Heart left ventricle (tissue), 16 donors: ENCODE measurements around the gene NGEF. TPM values are rescaled to one million over a fixed set of nuclear protein-coding genes. Genes with fewer than 3 reads are reported as not detected.

ENCODE experiments used
- ATAC-seq, 4 donors: fragments of 200-7000 bp; cut with Tn5 transposase; one replicate each; pipeline ENCODE4 v1.9.1; 2020 to 2022; ENCODE audit warnings: moderate library complexity in 4 of 4, mild to moderate bottlenecking in 3 of 4, moderate number of reproducible peaks in 1 of 4
- DNase-seq, 5 donors: peaks; one replicate each; pipeline ENCODE4 v3.0.0-alpha.2; 2020
- H3K27ac ChIP-seq, 12 donors: fragments of 200-600 bp; sonication (generic) in 4 of 12; one replicate each; pipeline versions ENCODE4 v1.5.0 to v1.8.0; 2016 to 2022; ENCODE audit warnings: mild to moderate bottlenecking in 2 of 12
- H3K27me3 ChIP-seq, 9 donors: fragments of 200-600 bp; sonication (generic) in 2 of 9; one replicate each; pipeline versions ENCODE4 v1.5.1 to v1.8.0; 2016 to 2022; ENCODE audit warnings: mild to moderate bottlenecking in 3 of 9
- H3K36me3 ChIP-seq, 9 donors: fragments of 200-600 bp; sonication (generic) in 2 of 9; one replicate each; pipeline versions ENCODE4 v1.5.0 to v1.8.0; 2018 to 2022; ENCODE audit warnings: mild to moderate bottlenecking in 2 of 9
- H3K4me1 ChIP-seq, 12 donors: fragments of 200-600 bp; sonication (generic) in 4 of 12; one replicate each; pipeline versions ENCODE4 v1.5.0 to v1.8.0; 2016 to 2022; ENCODE audit warnings: mild to moderate bottlenecking in 3 of 12
- H3K4me3 ChIP-seq, 12 donors: fragments of 200-600 bp; sonication (generic) in 4 of 12; one replicate each; pipeline versions ENCODE4 v1.5.0 to v1.8.0; 2017 to 2022; ENCODE audit warnings: mild to moderate bottlenecking in 9 of 12, moderate library complexity in 4 of 12
- H3K9me3 ChIP-seq, 12 donors: fragments of 200-600 bp; sonication (generic) in 4 of 12; one replicate each; pipeline versions ENCODE4 v1.5.0 to v1.8.0; 2016 to 2022; ENCODE audit warnings: mild to moderate bottlenecking in 1 of 12
- POLR2A ChIP-seq, 2 donors: fragments of 450-650 bp; IDR thresholded peaks; one replicate each; pipeline ENCODE4 v1.6.1; 2017; ENCODE audit warnings: antibody characterized with exemption in 2 of 2, mild to moderate bottlenecking in 2 of 2, moderate library complexity in 2 of 2
- WGBS, 4 donors: extraction: QIAGEN DNeasy Blood & Tissue Kit in 2 of 4; methylation state at CpG; one replicate each; pipeline versions ENCODE4 v1.1.5 to v1.1.7; 2013 to 2018; 5-methylcytosine and 5-hydroxymethylcytosine counted together
- intact Hi-C, 10 donors: fragments of 100-400 bp; cut with DNase I; formaldehyde crosslinking; loops; one replicate each; pipeline versions ENCODE4 v1.11.1 to v1.14.2; 2022
- polyA plus RNA-seq, 2 donors: library from polyadenylated mRNA; stranded (reverse); fragments of 200-250 nt; gene quantifications; one replicate each; pipeline ENCODE4 v1.2.3, GENCODE V29; 2013
- total RNA-seq, 9 donors: library from RNA; depleted of rRNA in 2 of 9; stranded (reverse); fragments of >200 nt in 2 of 9; fragmentation: NEBNext Ultra II Directional in 3 of 9; extraction: Animal tissue kit (Norgen Biotek cat#: 25700) in 3 of 9; gene quantifications; one replicate each; pipeline versions ENCODE4 v1.1.0 to v1.2.4, GENCODE V29; 2016 to 2023
- TF ChIP-seq, protein P1 (sequence below), 12 donors: fragments of 200-600 bp; sonication (generic) in 4 of 12; IDR thresholded peaks; one replicate each; pipeline versions ENCODE4 v1.5.0 to v1.8.0; 2018 to 2022; ENCODE audit warnings: antibody characterized with exemption in 12 of 12, mild to moderate bottlenecking in 5 of 12
- donor health status: ischemic (EF 13 %, LVEDD 7.1; RV severe dilation, severe dysfunction).
- donor health status: healthy with polysubstance abuse.
- donor health status: DM: no; HTN: yes; CAD: no.
- donor health status: DM: no; HTN: no; CAD: no.
- donor health status: ischemic (EF 25% LVEDD 6.9; RV normal size, moderate dysfunction).
- donor health status: ischemic (EF 25% LVEDD 5.7; RV mildly dilated, moderate dysfunction).
- donor health status: healthy.
- donor health status: DM: yes; HTN: yes; CAD: no.
- donor health status: ischemic (EF 35%, LVEDD 5.7; RV mildly dilated, moderate dysfunction).
- donor health status: nonischemic (EF 11% LVEDD 7.7; RV severe dilation, severe dysfunction).
- donor health status: DM: yes; HTN: yes; CAD: no.
- donor health status: PGD.
- donor health status: ischemic (EF 29% LVEDD 5.4; RV normal size, mild dysfunction).
- donor health status: nonischemic (EF 23%, LVEDD 6.1; RV moderate dilation, normal function).

The NGEF gene
- total and polyA plus RNA-seq, 11 donors: 0.15 to 0.62 (median 0.42) TPM; not detected in 4

DNA sequence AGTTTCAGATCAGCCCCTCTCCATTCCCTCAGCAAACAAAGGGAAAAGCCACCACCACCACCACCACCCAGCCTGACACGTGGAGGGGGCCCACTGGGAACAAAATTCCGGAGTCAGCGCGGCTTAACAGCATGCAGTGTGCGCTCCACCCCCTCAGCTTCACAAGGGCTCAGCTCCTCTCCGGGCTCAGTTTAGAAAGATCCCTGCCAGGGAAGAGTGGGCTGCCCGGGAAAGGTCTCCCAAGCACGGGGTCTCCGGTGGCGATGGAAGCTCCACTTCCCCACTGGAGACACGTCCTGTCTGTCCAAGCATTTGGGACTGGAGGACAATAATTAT lies 87.3 kb downstream of the NGEF start:
- WGBS, 4 donors: 24 to 39% (median 34%) methylated on average over 10 to 11 of the region's 11 CpGs
- TF ChIP-seq, protein P1, sequence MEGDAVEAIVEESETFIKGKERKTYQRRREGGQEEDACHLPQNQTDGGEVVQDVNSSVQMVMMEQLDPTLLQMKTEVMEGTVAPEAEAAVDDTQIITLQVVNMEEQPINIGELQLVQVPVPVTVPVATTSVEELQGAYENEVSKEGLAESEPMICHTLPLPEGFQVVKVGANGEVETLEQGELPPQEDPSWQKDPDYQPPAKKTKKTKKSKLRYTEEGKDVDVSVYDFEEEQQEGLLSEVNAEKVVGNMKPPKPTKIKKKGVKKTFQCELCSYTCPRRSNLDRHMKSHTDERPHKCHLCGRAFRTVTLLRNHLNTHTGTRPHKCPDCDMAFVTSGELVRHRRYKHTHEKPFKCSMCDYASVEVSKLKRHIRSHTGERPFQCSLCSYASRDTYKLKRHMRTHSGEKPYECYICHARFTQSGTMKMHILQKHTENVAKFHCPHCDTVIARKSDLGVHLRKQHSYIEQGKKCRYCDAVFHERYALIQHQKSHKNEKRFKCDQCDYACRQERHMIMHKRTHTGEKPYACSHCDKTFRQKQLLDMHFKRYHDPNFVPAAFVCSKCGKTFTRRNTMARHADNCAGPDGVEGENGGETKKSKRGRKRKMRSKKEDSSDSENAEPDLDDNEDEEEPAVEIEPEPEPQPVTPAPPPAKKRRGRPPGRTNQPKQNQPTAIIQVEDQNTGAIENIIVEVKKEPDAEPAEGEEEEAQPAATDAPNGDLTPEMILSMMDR (IDR thresholded peaks at IDR 0.05): no peak
- TF ChIP-seq POLR2A (IDR thresholded peaks at IDR 0.05): no peak

DNA sequence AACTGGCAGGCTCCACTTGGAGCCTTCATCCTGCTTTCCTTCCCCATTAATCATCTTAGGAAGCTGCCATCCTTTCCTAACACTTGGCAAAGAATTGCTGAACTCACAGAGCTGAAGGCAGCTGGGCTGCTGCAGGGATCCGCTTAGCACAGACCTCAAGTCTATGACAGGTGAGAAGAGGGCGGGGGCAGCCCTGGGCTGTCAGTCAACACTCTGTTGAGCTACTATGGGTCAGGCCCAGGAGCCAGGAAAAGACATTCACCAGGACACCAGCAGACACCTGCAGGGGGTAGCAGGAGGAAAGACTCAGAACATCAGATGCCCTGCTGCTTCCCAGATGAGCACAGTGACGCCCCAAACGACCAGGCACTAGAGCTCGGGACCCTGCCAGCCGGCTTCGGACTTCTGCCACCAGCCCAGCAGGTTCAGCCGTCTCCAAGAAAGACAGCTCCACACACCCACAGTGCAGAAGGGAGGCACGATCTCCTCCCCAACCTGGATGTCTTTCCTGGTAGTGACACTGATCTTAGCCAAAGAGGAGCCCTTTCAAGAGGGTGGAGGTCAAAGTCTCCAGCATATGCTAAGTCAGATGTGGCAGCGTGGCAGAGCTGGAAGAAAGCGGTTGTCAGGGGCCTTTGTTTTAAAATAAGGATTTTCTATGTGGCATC lies 87.8 kb downstream of the NGEF start:
- ATAC-seq (no peak), DNase-seq (no peak)
- TF ChIP-seq, protein P1 (IDR thresholded peaks at IDR 0.05): no peak
- no peak for TF ChIP-seq POLR2A (IDR thresholded peaks at IDR 0.05)
- Histone ChIP-seq H3K36me3 (no peaks in the 10 kb centered on the region), H3K27me3 (peaks cover 21 to 77% (median 46%) of the 10 kb centered on the region in 9 donors), H3K4me3 (no peak overlapping the region), H3K27ac (no peak overlapping the region), H3K9me3 (peaks cover 0 to 7% (median 0%) of the 10 kb centered on the region in 12 donors), H3K4me1 (peaks cover 0 to 25% (median 10%) of the 10 kb centered on the region in 12 donors)
- intact Hi-C loops: no loop called here
- 13 to 31% (median 19%) methylated on average over 3 to 11 of the region's 11 CpGs for WGBS, 4 donors

More for the DNA sequence above, 87.3 kb downstream of the NGEF start:
- H3K9me3 ChIP-seq: peaks cover 0 to 7% (median 0%) of the 10 kb centered on the region in 12 donors
- DNase-seq: no peak
- H3K36me3 ChIP-seq: no peaks in the 10 kb centered on the region
- ATAC-seq: no peak
- no peak overlapping the region for H3K27ac ChIP-seq
- intact Hi-C loops: no loop called here
- H3K27me3 ChIP-seq: peaks cover 21 to 73% (median 45%) of the 10 kb centered on the region in 9 donors
- H3K4me3 ChIP-seq: no peak overlapping the region
- H3K4me1 ChIP-seq: peaks cover 0 to 25% (median 10%) of the 10 kb centered on the region in 12 donors

DNA sequence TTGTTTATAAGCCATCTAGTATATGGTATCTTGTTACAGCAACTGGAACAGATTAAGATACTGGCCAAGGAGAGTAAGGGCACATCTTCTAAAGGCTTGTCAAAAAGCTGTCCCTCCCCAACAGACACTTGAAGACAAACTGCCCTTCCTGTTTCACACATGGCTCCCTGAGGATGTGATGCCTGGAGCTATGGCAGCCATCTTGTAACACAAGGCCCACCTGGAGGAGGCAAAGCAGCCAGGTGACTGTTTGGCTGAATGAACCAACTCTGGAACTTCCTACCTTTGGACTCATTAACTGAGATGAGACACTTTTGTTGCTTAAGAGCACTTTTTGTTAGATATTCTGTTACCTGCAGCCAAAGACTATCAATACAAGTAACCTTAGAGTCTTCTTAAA lies 88.6 kb downstream of the NGEF start:
- peaks cover 0 to 7% (median 0%) of the 10 kb centered on the region in 12 donors for H3K9me3 ChIP-seq
- intact Hi-C loops: no loop called here
- no peak overlapping the region for H3K4me3 ChIP-seq
- no peak overlapping the region for H3K27ac ChIP-seq
- DNase-seq: no peak
- ATAC-seq: no peak
- no peaks in the 10 kb centered on the region for H3K36me3 ChIP-seq
- TF ChIP-seq, protein P1 (IDR thresholded peaks at IDR 0.05): no peak
- TF ChIP-seq POLR2A (IDR thresholded peaks at IDR 0.05): no peak
- peaks cover 0 to 25% (median 10%) of the 10 kb centered on the region in 12 donors for H3K4me1 ChIP-seq
- peaks cover 21 to 75% (median 48%) of the 10 kb centered on the region in 9 donors for H3K27me3 ChIP-seq

DNA sequence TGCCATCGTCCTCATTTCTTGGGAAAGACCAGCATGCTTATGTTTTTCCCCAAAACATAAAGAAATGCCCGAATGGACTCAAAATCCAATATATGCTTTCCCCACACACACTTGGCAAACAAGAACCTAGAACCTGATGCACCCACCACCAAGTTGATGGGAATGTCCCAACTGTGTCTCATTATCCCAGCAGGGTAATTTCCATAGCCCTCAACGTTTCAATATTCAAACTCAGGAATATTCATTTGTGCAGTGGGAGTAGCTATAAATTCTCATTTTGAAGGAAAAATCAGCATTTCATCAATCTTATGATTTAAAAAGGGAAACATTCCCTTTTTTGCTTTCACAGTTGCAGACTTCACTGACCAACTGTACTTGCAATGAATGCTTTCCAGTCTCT lies 92.3 kb downstream of the NGEF start:
- Histone ChIP-seq H3K4me1 (no peaks in the 10 kb centered on the region), H3K27me3 (peaks cover 4 to 73% (median 22%) of the 10 kb centered on the region in 9 donors), H3K4me3 (no peak overlapping the region), H3K27ac (no peak overlapping the region), H3K9me3 (peaks cover 0 to 7% (median 0%) of the 10 kb centered on the region in 12 donors), H3K36me3 (no peaks in the 10 kb centered on the region)
- intact Hi-C loops: no loop called here
- WGBS, 4 donors: 65 to 84% (median 74%) methylated on average over 3 of the region's 3 CpGs
- TF ChIP-seq POLR2A (IDR thresholded peaks at IDR 0.05): no peak
- TF ChIP-seq, protein P1 (IDR thresholded peaks at IDR 0.05): no peak
- no peak for DNase-seq
- no peak for ATAC-seq
